ENCODE measurements around the gene CAMK1D.
"Not testable (repeated sequence)": the region's sequence is repeated elsewhere in the genome, so short reads cannot be mapped to it uniquely, and the experiment has no call there.

The CAMK1D gene

DNA sequence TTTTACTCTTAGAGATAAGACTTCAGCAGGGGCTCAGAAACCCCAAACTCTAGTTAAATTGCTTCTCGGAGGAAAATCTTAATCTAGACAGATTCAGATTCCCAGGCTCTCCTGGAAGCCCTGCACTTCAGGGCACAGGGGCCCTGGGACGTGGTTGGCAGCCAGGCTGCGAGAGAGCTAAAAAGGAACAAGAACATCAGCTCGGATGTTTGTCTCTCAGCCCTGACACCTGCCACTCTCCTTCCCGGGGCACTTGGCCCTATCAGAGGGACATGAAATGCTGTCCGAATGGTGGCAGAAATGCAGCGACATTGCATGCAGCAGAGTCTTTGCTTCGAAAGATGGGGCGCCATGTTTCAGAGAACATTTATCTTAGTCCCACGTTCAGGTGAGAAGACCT, 485.4 kb downstream of the CAMK1D start:
- DNase-seq = no peak

DNA sequence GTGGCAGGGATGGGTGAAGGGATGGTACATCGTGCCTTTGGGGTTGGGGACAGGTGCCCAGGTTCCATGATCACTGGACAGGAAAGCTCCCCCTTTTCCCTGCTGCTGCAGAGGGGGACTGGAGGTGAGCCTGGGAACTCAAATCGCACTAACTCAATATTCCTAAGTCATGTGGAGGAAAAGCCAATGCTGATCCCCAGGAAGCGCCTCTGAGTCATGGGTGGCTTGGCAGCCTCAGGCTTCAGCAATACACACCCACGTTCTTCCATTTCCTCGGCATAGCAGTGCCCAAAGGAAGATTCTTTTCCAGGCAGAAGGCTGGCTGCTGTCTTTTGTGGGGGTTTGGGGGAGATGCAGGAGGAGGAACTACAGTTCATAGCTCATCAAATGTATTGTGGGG, 486.4 kb downstream of the CAMK1D start:
- peak; percentile 59 for DNase-seq

GRCh38 chr10:12838366-12838765, 489.0 kb downstream of the CAMK1D start:
- DNase-seq = no peak

DNA sequence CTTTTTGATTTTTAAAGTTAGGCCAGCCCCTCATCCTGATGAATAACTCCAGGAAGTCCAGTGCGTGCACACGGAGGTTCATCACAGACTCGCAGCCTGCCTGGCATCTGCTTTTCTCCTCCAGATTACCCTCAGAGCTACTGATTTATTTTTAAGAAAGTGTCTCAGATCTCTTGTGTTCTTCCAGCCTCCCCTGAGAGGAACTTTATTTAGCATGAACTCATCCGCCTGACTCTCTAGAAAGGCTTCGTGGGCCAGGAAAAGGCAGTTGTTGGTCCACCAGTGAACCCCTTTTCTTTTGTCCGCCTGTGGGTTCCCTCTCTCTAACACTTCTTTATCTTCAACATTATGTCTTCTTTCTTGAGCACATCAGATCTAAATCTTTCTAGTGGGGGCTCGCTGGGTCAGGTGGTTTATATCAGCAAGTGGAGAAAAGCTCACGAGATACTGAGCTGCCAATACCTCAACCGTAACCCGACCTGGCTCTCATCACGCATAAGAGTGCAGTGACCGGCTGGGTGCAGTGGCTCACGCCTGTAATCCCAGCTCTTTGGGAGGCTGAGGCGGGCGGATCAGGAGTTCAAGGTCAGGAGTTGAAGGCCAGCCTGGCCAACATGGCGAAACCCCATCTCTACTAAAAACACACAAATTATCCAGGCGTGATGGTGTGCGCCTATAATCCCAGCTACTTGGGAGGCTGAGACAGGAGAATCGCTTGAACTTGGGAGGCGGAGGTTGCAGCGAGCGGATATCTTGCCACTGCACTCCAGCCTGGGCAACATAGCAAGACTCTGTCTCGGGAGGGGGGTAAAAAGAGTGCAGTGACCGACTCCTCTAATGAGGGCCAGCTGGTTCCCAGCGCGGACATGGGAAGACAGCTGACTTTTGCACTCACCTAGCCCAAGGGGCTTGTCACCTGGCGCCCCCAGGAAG, 489.9 kb downstream of the CAMK1D start:
- DNase-seq = no peak

GRCh38 chr10:12839941-12840611, 490.7 kb downstream of the CAMK1D start:
- DNase-seq = peak; percentile 71

DNA sequence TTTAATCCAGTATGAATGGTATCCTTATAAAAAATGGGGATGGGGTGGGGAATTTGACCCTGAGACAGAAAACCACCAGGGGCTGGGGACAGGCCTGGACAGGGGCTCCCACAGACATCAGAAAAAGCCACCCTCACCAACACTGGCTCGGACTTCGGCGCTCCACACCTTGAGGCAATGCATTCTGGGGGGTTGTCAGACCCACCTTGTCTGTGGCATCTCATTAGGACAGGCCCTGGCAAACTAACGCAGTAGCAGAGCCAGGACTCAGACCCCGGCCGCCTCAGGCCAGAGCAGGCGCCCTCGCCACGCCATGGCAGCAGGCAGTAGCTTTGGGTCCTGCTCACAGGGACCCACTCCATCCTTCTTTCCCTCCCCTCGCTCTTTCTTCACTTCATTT, 492.1 kb downstream of the CAMK1D start:
- no peak for DNase-seq

- DNase-seq = no peak
Observed at GRCh38 chr10:12841826-12842225, 492.5 kb downstream of the CAMK1D start.

GRCh38 chr10:12842310-12842709, 493.0 kb downstream of the CAMK1D start:
- no peak for DNase-seq

GRCh38 chr10:12843296-12843945, 494.1 kb downstream of the CAMK1D start:
- no peak for DNase-seq

- DNase-seq = peak; percentile 88
Observed at GRCh38 chr10:12844811-12845483, 495.6 kb downstream of the CAMK1D start.

- no peak for DNase-seq
Observed at GRCh38 chr10:12846718-12847117, 497.4 kb downstream of the CAMK1D start.

- no peak for DNase-seq
Observed at GRCh38 chr10:12847361-12847975, 498.1 kb downstream of the CAMK1D start.

GRCh38 chr10:12848439-12849173, 499.3 kb downstream of the CAMK1D start:
- DNase-seq = no peak

DNA sequence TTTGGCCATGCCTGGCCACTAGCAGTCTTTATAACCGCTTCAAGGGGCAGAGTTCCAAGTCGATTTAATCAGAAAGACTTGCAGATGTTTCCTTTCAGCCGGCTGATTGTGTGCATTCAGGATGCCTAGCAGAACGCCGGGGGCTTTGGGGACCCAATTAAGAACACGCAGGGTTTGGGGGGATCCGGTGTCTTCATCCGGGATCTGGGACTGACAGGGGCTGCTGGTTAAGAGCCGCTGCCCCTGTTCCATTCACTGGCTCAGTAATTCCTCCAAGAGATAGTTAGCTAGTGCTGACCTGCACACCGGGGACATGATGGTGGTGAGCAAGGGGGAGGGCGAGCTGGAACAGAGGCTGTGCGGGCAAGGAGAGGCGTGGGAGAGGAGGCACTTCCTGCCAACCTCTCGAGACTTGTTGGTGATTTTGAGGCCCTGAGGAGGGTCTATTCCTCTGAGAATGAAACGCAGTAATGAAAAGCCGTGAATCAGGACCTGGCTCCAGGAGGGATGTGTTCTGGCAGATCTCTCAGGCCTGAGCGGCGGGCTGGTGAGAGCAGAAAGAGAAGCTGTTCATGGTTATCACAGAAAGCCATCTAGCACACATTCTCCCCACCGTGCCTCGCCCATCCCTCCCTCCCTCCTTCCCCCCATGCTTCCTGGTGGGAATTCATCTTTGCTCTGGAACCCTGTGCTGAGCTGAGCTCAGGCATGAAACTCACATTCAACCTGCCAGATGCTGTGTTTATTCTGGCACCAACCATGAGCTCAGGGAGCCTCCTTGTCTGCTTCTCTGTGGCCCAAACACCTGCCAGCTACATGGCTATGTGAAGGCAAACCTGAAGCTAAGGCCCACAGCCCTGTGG, 500.2 kb downstream of the CAMK1D start:
- no peak for DNase-seq

- DNase-seq = peak; percentile 36
Observed at GRCh38 chr10:12852687-12853086, 503.3 kb downstream of the CAMK1D start.

- no peak for DNase-seq
Observed at GRCh38 chr10:12854988-12855387, 505.6 kb downstream of the CAMK1D start.

DNA sequence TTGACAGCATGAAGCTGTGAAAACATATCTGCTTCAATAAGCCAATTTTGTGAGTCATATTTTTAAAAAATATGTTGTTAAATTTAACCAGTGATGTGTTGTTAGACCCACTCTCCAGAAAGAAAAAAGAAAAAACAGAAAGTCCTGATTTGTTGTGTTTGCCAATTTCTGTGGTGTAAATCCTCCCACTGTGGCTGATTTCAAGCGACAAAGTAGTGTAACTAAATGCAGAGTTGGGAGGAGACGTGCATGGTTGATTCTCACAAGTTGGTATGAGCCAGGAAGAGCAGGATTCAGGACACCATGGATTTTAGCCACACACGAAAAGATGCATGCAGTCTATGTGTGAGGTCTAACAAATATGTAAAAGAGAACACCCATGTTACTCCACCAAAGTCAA, 513.1 kb downstream of the CAMK1D start:
- no peak for DNase-seq

DNA sequence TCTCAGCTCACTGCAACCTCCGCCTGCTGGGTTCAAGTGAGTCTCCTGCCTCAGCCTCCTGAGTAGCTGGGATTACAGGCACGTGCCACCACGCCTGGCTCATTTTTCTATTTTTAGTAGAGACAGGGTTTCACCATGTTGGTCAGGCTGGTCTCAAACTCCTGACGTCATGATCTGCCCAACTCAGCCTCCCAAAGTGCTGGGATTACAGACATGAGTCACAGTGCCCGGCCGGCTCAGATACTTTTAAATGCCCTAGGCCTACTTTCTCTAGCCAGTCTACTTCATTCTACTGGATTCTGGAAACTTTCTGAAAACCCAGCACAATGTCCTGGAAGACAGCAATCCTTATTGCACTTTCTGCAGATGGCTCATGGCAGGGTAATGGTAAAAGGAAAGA, 516.2 kb downstream of the CAMK1D start:
- DNase-seq = not testable (repeated sequence)

- no peak for DNase-seq
Observed at GRCh38 chr10:12868229-12868628, 518.9 kb downstream of the CAMK1D start.

DNA sequence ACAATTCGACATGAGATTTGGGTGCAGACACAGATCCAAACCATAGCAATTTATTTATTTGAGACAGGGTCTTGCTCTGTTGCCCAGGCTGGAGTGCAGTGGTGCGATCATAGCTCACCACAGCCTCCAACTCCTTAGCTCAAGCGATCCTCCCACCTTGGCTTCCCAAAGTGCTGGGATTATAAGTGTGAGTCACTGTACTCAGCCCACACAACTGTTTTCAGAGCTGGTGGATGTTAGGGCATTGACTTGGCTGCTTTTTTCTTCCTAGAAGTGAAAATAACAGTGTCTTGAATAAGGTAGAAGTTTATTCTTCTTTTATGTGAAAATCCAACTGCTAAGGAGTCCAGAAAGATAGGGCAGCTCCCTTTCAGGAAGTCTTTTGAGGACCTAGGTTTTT, 520.1 kb downstream of the CAMK1D start:
- no peak for DNase-seq

GRCh38 chr10:12872577-12872976, 523.2 kb downstream of the CAMK1D start:
- no peak for DNase-seq

Measured in fibroblast of skin of scalp (primary cell).